ENCODE results near the gene PRR18. TPM values are rescaled to one million over a fixed set of nuclear protein-coding genes. Genes with fewer than 3 reads are reported as not detected.

PRR18 gene
- total and polyA plus RNA-seq, 9 of the 15 experiments (the other 6 are each of a cell fraction or from before 2014, with no cell fraction given) = not detected

DNA sequence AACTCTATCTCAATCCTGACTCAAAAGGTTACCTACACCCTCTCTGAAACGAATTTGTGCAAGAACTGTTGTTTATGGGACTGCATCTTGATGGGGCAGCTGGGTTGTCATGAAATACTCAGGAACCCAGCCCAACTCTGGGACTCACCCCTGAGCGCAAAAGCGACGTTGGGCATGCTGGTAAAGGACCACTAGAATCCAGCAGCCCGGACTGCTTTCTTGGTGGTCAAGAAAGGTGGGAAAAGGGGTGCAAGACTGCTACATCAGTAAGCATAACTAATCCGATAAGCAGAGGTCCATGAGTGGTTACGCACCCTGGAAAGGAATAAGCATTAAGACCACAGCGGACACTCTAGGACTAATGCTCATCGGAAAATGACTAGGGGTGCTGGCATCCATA is 6.3 kb upstream of the PRR18 start:
- no TSS peak for BruUV-seq (replicated peaks)
- no peak overlapping the region for H2AFZ ChIP-seq (ENCODE audit: low read depth, low read length)
- no peaks in the 10 kb centered on the region for H3K36me3 ChIP-seq (ENCODE audit: control insufficient read depth, insufficient read depth, low read length)
- no peak for TF ChIP-seq CTBP1 (IDR thresholded peaks at IDR 0.05; ENCODE audit: borderline replicate concordance)
- no peak for TF ChIP-seq ZNF282 (CRISPR knock-in tag; IDR thresholded peaks at IDR 0.05)
- no peak for ATAC-seq
- H3K4me1 ChIP-seq (replicated peaks in 1 of 2; ENCODE audit: control insufficient read depth in 2 of 2, insufficient read depth in 2 of 2, low read length in 2 of 2) = peaks cover 6 to 13% of the 10 kb centered on the region in 2 experiments
- DNase-seq (ENCODE audit: extremely low read depth in 1 of 4, low spot score in 3 of 4) = no peak
- no peak overlapping the region for H3K4me2 ChIP-seq (ENCODE audit: insufficient read depth, low read length)
- no peak for FAIRE-seq
- H4K20me1 ChIP-seq (replicated peaks; ENCODE audit: control insufficient read depth, insufficient read depth, low read length) = no peaks in the 10 kb centered on the region
- no peak overlapping the region for H3K4me3 ChIP-seq
- no peaks in the 10 kb centered on the region for H3K9me3 ChIP-seq (replicated peaks; ENCODE audit: control insufficient read depth, insufficient read depth, low read depth, low read length)
- H3K79me2 ChIP-seq (ENCODE audit: control insufficient read depth, insufficient read depth, low read length) = no peaks in the 10 kb centered on the region
- WGBS (ENCODE audit: insufficient coverage, low coverage, missing lambda C conversion rate) = 50% methylated on average over 9 of the region's 9 CpGs
- POLR2A ChIA-PET = interaction anchor here (0.7 kb wide), 1 partner anchor 13 kb away, joined by 3 read pairs; no protein-coding TSS in a partner anchor
- intact Hi-C loops (cut with micrococcal nuclease) (no loop called here), in situ Hi-C loops (cut with MboI) (no loop called here)
- no peak overlapping the region for H3K9ac ChIP-seq (ENCODE audit: insufficient read depth in 1 of 2, low read depth in 2 of 2, low read length in 2 of 2)
- H3K9me1 ChIP-seq (ENCODE audit: control insufficient read depth, insufficient read depth, low read length) = no peaks in the 10 kb centered on the region
- no peak overlapping the region for H3K27ac ChIP-seq (ENCODE audit: extremely low read depth, low read depth, low read length)
- peaks cover 12 to 14% of the 10 kb centered on the region in 2 experiments for H3K27me3 ChIP-seq (ENCODE audit: control insufficient read depth in 2 of 2, insufficient read depth in 2 of 2, low read length in 2 of 2)
- CTCF ChIA-PET (ENCODE audit: low intra/inter-chr PET ratio) = interaction anchor here (2.3 kb wide), 1 partner anchor 86 kb away, joined by 24 read pairs; no protein-coding TSS in a partner anchor

DNA sequence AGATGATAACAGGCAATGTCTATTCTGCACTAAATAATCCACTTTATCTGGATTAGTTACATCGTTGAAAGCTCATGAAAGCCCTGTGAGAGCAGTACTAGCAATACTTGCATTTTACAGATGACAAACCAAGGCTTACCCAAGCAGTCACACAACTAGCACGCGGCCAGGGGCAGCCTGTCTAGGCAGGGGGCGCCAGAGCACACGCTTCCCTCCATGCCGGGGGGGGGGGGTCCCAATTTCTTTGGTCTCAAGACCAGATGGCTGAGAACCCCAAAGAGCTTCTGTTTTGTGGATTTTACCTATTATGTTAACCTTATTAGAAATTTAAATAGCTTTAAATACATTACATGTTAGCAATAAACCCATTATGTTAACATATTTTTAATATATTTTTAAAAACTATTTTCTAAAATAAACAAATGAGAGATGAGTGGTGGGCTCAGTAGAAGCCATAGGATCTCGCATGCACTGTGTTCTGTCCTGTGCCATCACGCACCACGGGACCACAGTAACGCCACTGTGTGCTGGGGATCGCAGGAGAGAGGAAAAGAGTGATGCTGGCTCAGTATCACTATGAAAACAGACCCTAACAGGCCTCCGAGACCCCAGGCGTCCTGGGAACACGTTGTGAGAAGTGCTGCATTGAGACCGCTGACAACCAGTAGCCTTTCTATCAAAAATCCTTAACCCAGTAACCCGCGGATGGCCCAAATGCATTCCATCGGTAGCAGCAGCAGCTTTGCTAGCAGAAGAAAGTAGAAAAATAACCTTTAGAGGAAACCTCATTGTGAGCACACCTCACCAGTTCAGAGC is 5.3 kb upstream of the PRR18 start:
- no peaks in the 10 kb centered on the region for H3K9me3 ChIP-seq (replicated peaks; ENCODE audit: control insufficient read depth, insufficient read depth, low read depth, low read length)
- no peak overlapping the region for H3K4me3 ChIP-seq
- H2AFZ ChIP-seq (ENCODE audit: low read depth, low read length) = peak overlapping the region; percentile 50
- no peaks in the 10 kb centered on the region for H3K79me2 ChIP-seq (ENCODE audit: control insufficient read depth, insufficient read depth, low read length)
- BruUV-seq (replicated peaks) = no TSS peak
- ChIA-PET CTCF (ENCODE audit: low intra/inter-chr PET ratio) (interaction anchor here (0.6 to 2.3 kb wide), 6 partner anchors 14 to 829 kb away, joined by 3 to 24 read pairs (median 4); partner anchors contain the start of gene MPC1), POLR2A (interaction anchor here (0.6 to 0.8 kb wide), 3 partner anchors 24 to 93 kb away, joined by 3 to 5 read pairs (median 3); no protein-coding TSS in a partner anchor)
- ATAC-seq = peak; percentile 92
- H3K9me1 ChIP-seq (ENCODE audit: control insufficient read depth, insufficient read depth, low read length) = no peaks in the 10 kb centered on the region
- H3K27me3 ChIP-seq (ENCODE audit: control insufficient read depth in 2 of 2, insufficient read depth in 2 of 2, low read length in 2 of 2) = peaks cover 13 to 22% of the 10 kb centered on the region in 2 experiments
- H3K27ac ChIP-seq (ENCODE audit: extremely low read depth, low read depth, low read length) = no peak overlapping the region
- no peaks in the 10 kb centered on the region for H3K36me3 ChIP-seq (ENCODE audit: control insufficient read depth, insufficient read depth, low read length)
- 28% methylated on average over 18 of the region's 18 CpGs for WGBS (ENCODE audit: insufficient coverage, low coverage, missing lambda C conversion rate)
- no peaks in the 10 kb centered on the region for H4K20me1 ChIP-seq (replicated peaks; ENCODE audit: control insufficient read depth, insufficient read depth, low read length)
- H3K4me2 ChIP-seq (ENCODE audit: insufficient read depth, low read length) = no peak overlapping the region
- H3K4me1 ChIP-seq (replicated peaks in 1 of 2; ENCODE audit: control insufficient read depth in 2 of 2, insufficient read depth in 2 of 2, low read length in 2 of 2) = peaks cover 0 to 4% of the 10 kb centered on the region in 2 experiments; a peak in 2 of 5 replicates
- in situ Hi-C loops (cut with MboI) (no loop called here), intact Hi-C loops (cut with micrococcal nuclease) (loop anchor here (1.0 to 2.0 kb wide), 3 partner anchors 17 to 87 kb away; partner anchors contain the start of gene MPC1)
- DNase-seq (ENCODE audit: extremely low read depth in 1 of 4, low spot score in 3 of 4) = peak; percentile 79 to 85 (median 82)
- FAIRE-seq = peak; percentile 85
- H3K9ac ChIP-seq (ENCODE audit: insufficient read depth in 1 of 2, low read depth in 2 of 2, low read length in 2 of 2) = no peak overlapping the region
- TF ChIP-seq RAD21 (CRISPR knock-in tag; conservative IDR thresholded peaks at IDR 0.05 in 1 of 2, IDR thresholded peaks at IDR 0.05 in 1 of 2) (peak; percentile 77 to 89), ZSCAN32 (CRISPR knock-in tag; IDR thresholded peaks at IDR 0.05) (no peak), CXXC5 (CRISPR knock-in tag; IDR thresholded peaks at IDR 0.05) (peak; percentile 53), DMBX1 (CRISPR knock-in tag; IDR thresholded peaks at IDR 0.05; ENCODE audit: borderline replicate concordance) (peak; percentile 75; the same call in 1 of the 2 replicates), NBN (IDR thresholded peaks at IDR 0.05; ENCODE audit: low read depth) (0 out of 2 replicates have a peak, but pooled peaks have one; percentile 43), LEF1 (IDR thresholded peaks at IDR 0.05) (no peak), BMI1 (IDR thresholded peaks at IDR 0.05; ENCODE audit: low read length) (0 out of 2 replicates have a peak, but pooled peaks have one; percentile 25)
- TF ChIP-seq, protein P1, sequence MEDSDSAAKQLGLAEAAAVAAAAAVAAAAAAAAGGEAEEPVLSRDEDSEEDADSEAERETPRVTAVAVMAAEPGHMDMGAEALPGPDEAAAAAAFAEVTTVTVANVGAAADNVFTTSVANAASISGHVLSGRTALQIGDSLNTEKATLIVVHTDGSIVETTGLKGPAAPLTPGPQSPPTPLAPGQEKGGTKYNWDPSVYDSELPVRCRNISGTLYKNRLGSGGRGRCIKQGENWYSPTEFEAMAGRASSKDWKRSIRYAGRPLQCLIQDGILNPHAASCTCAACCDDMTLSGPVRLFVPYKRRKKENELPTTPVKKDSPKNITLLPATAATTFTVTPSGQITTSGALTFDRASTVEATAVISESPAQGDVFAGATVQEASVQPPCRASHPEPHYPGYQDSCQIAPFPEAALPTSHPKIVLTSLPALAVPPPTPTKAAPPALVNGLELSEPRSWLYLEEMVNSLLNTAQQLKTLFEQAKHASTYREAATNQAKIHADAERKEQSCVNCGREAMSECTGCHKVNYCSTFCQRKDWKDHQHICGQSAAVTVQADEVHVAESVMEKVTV (CRISPR knock-in tag; IDR thresholded peaks at IDR 0.05) = peak; percentile 66

Data from K562 (cell line).